HL-60 (cell line): Measurements from ENCODE around the gene PC.

Source experiments
- DNase-seq, 2 experiments: peaks; one replicate each; pipeline ENCODE4 v3.0.0-alpha.2; 2010 to 2020; ENCODE audit warnings: low read depth in 1 of 2, low spot score in 1 of 2
- H3K27ac ChIP-seq: fragments of 250-450 bp; sonication (Bioruptor Pico); replicated peaks from 2 replicates; pipeline ENCODE4 v1.5.1; 2020; ENCODE audit warnings: mild to moderate bottlenecking, moderate library complexity
- H3K27me3 ChIP-seq: fragments of 250-450 bp; sonication (Bioruptor Pico); 2 replicates; pipeline ENCODE4 v1.5.1; 2021; ENCODE audit warnings: mild to moderate bottlenecking, moderate library complexity; ENCODE audit not compliant: insufficient read depth, poor library complexity, severe bottlenecking
- H3K4me3 ChIP-seq: replicated peaks from 2 replicates; pipeline ENCODE4 v1.5.1; 2011; ENCODE audit warnings: mild to moderate bottlenecking, control low read depth, low read length; ENCODE audit not compliant: insufficient read depth
- CTCF ChIP-seq: IDR thresholded peaks from one replicate; pipeline ENCODE4 v1.5.1; 2011; ENCODE audit warnings: low read length, control low read depth, inconsistent platforms; ENCODE audit not compliant: insufficient read depth
- GABPA ChIP-seq: IDR thresholded peaks from 2 replicates; pipeline ENCODE4 v1.6.1; 2012; ENCODE audit warnings: low read depth
- POLR2AphosphoS5 ChIP-seq: IDR thresholded peaks from 2 replicates; pipeline ENCODE4 v1.6.1; 2012; ENCODE audit warnings: low read depth
- REST ChIP-seq: IDR thresholded peaks from 2 replicates; pipeline ENCODE4 v1.6.1; 2012; ENCODE audit warnings: low read depth; ENCODE audit not compliant: insufficient replicate concordance
- SPI1 ChIP-seq: IDR thresholded peaks from 2 replicates; pipeline ENCODE4 v1.6.1; 2012; ENCODE audit warnings: low read depth, mild to moderate bottlenecking, borderline replicate concordance

Gene PC

GRCh38 chr11:66849501-66850234, 108.5 kb downstream of the PC start:
- H3K4me3 ChIP-seq: no peak overlapping the region
- DNase-seq: no peak
- no peak for TF ChIP-seq SPI1
- no peak for TF ChIP-seq CTCF
- no peak for TF ChIP-seq GABPA
- no peak for TF ChIP-seq REST
- no peak for TF ChIP-seq POLR2AphosphoS5
- H3K27me3 ChIP-seq: no peaks in the 10 kb centered on the region
- H3K27ac ChIP-seq: no peak overlapping the region

- H3K4me3 ChIP-seq: no peak overlapping the region
- TF ChIP-seq POLR2AphosphoS5: no peak
- TF ChIP-seq CTCF: no peak
- TF ChIP-seq REST: no peak
- TF ChIP-seq GABPA: no peak
- no peak for TF ChIP-seq SPI1
- H3K27me3 ChIP-seq: no peaks in the 10 kb centered on the region
- DNase-seq: no peak
- H3K27ac ChIP-seq: no peak overlapping the region
Observed at GRCh38 chr11:66848671-66849500, 109.3 kb downstream of the PC start.

GRCh38 chr11:66847461-66848232, 110.5 kb downstream of the PC start:
- TF ChIP-seq POLR2AphosphoS5 (no peak), REST (no peak), CTCF (no peak), GABPA (no peak), SPI1 (no peak)
- Histone ChIP-seq H3K27ac (no peak overlapping the region), H3K27me3 (no peaks in the 10 kb centered on the region), H3K4me3 (no peak overlapping the region)
- no peak for DNase-seq
